Suprapubic skin (tissue), 4 donors: ENCODE data around the gene GAB3. TPM values are rescaled to one million over a fixed set of nuclear protein-coding genes. Genes with fewer than 3 reads are reported as not detected.
A peak's percentile ranks its signal among the peaks of the same experiment; 100 is the strongest.

Experiments
- DNase-seq, 2 donors: peaks; one replicate each; pipeline ENCODE4 v3.0.0-alpha.2; 2019; ENCODE audit warnings: low spot score in 2 of 2
- H3K27ac ChIP-seq: fragments of 200-600 bp; sonication (generic); one replicate; pipeline ENCODE4 v1.5.1; 2019
- H3K27me3 ChIP-seq: fragments of 200-600 bp; sonication (generic); one replicate; pipeline ENCODE4 v1.5.1; 2019
- H3K36me3 ChIP-seq: fragments of 200-600 bp; sonication (generic); one replicate; pipeline ENCODE4 v1.5.1; 2019
- H3K4me1 ChIP-seq: fragments of 200-600 bp; sonication (generic); one replicate; pipeline ENCODE4 v1.5.1; 2019
- H3K4me3 ChIP-seq: fragments of 200-600 bp; sonication (generic); one replicate; pipeline ENCODE4 v1.5.1; 2019; ENCODE audit warnings: mild to moderate bottlenecking
- H3K9me3 ChIP-seq: fragments of 200-600 bp; sonication (generic); one replicate; pipeline ENCODE4 v1.5.1; 2019
- CTCF ChIP-seq, 2 donors: fragments of 200-600 bp in 1 of 2; fragments of 450-650 bp in 1 of 2; sonication (generic) in 1 of 2; IDR thresholded peaks; one replicate each; pipeline ENCODE4 v1.5.1; 2016 to 2019; ENCODE audit warnings: antibody characterized with exemption in 2 of 2, mild to moderate bottlenecking in 1 of 2, moderate library complexity in 1 of 2
- EP300 ChIP-seq: sonication (generic); formaldehyde crosslinking; IDR thresholded peaks from one replicate; pipeline ENCODE4 v1.6.1; 2017; ENCODE audit warnings: antibody characterized with exemption
- POLR2A ChIP-seq, 2 donors: fragments of 450-650 bp; IDR thresholded peaks; one replicate each; pipeline ENCODE4 v1.6.1; 2017; ENCODE audit warnings: antibody characterized with exemption in 2 of 2, mild to moderate bottlenecking in 2 of 2, moderate library complexity in 2 of 2
- POLR2AphosphoS5 ChIP-seq, 3 donors: sonication (generic); formaldehyde crosslinking; IDR thresholded peaks; one replicate each; pipeline ENCODE4 v1.6.1; 2017; ENCODE audit warnings: antibody characterized with exemption in 3 of 3
- WGBS: methylation state at CpG from one replicate; pipeline ENCODE4 v1.1.5; 2018; 5-methylcytosine and 5-hydroxymethylcytosine counted together
- total RNA-seq, 4 donors: library from RNA; depleted of rRNA; stranded (reverse); fragments of >200 nt; gene quantifications; one replicate each; pipeline ENCODE4 v1.1.0, GENCODE V29; 2016

Gene GAB3
- total RNA-seq, 4 donors from 2014 or later, result 0.65 to 2.7 (median 1.6) TPM

- TF ChIP-seq POLR2AphosphoS5 (IDR thresholded peaks at IDR 0.05), result no peak
- no peak for TF ChIP-seq POLR2A (IDR thresholded peaks at IDR 0.05)
- no peak for TF ChIP-seq EP300
- TF ChIP-seq CTCF (IDR thresholded peaks at IDR 0.05), result no peak
- WGBS, result 48% methylated on average over 8 of the region's 8 CpGs
- H3K4me3 ChIP-seq, result no peak overlapping the region
- no peaks in the 10 kb centered on the region for H3K36me3 ChIP-seq
- peaks cover 24% of the 10 kb centered on the region for H3K4me1 ChIP-seq
- no peaks in the 10 kb centered on the region for H3K27me3 ChIP-seq
- DNase-seq, result no peak
- no peaks in the 10 kb centered on the region for H3K9me3 ChIP-seq
- H3K27ac ChIP-seq, result no peak overlapping the region
Observed at GRCh38 chrX:154738011-154738738, 12.7 kb downstream of the GAB3 start.

GRCh38 chrX:154737136-154737535 lies 13.7 kb downstream of the GAB3 start:
- WGBS, result 78% methylated on average over 5 of the region's 5 CpGs
- no peaks in the 10 kb centered on the region for H3K27me3 ChIP-seq
- H3K4me1 ChIP-seq, result peaks cover 24% of the 10 kb centered on the region
- no peak overlapping the region for H3K27ac ChIP-seq
- H3K4me3 ChIP-seq, result no peak overlapping the region
- DNase-seq, result no peak
- H3K36me3 ChIP-seq, result no peaks in the 10 kb centered on the region
- H3K9me3 ChIP-seq, result no peaks in the 10 kb centered on the region
- TF ChIP-seq POLR2A (IDR thresholded peaks at IDR 0.05), result no peak
- TF ChIP-seq CTCF (IDR thresholded peaks at IDR 0.05), result no peak
- no peak for TF ChIP-seq POLR2AphosphoS5 (IDR thresholded peaks at IDR 0.05)
- no peak for TF ChIP-seq EP300

GRCh38 chrX:154735695-154736393 lies 15.0 kb downstream of the GAB3 start:
- Histone ChIP-seq H3K27me3 (no peaks in the 10 kb centered on the region), H3K4me1 (peaks cover 26% of the 10 kb centered on the region), H3K27ac (no peak overlapping the region), H3K4me3 (no peak overlapping the region), H3K9me3 (no peaks in the 10 kb centered on the region), H3K36me3 (no peaks in the 10 kb centered on the region)
- TF ChIP-seq EP300 (no peak), CTCF (IDR thresholded peaks at IDR 0.05) (no peak), POLR2A (IDR thresholded peaks at IDR 0.05) (no peak), POLR2AphosphoS5 (IDR thresholded peaks at IDR 0.05) (no peak)
- DNase-seq, result no peak
- WGBS, result 62% methylated on average over 7 of the region's 7 CpGs

- DNase-seq, result no peak
- Histone ChIP-seq H3K9me3 (no peaks in the 10 kb centered on the region), H3K4me1 (peaks cover 40% of the 10 kb centered on the region), H3K27me3 (no peaks in the 10 kb centered on the region), H3K36me3 (no peaks in the 10 kb centered on the region), H3K27ac (peak overlapping the region; percentile 65), H3K4me3 (no peak overlapping the region)
- TF ChIP-seq POLR2AphosphoS5 (IDR thresholded peaks at IDR 0.05) (no peak), POLR2A (IDR thresholded peaks at IDR 0.05) (no peak)
- WGBS, result 53% methylated on average over 8 of the region's 8 CpGs
Observed at GRCh38 chrX:154734061-154734781, 16.7 kb downstream of the GAB3 start.

- no peak overlapping the region for H3K27ac ChIP-seq
- no peak overlapping the region for H3K4me3 ChIP-seq
- H3K9me3 ChIP-seq, result no peaks in the 10 kb centered on the region
- no peak for DNase-seq
- TF ChIP-seq POLR2AphosphoS5 (IDR thresholded peaks at IDR 0.05), result no peak
- TF ChIP-seq EP300, result no peak
- TF ChIP-seq POLR2A (IDR thresholded peaks at IDR 0.05), result no peak
- TF ChIP-seq CTCF (IDR thresholded peaks at IDR 0.05), result no peak
- peaks cover 39% of the 10 kb centered on the region for H3K4me1 ChIP-seq
- H3K36me3 ChIP-seq, result no peaks in the 10 kb centered on the region
- no peaks in the 10 kb centered on the region for H3K27me3 ChIP-seq
- 77% methylated on average over 2 of the region's 2 CpGs for WGBS
Observed at GRCh38 chrX:154733066-154733425, 17.8 kb downstream of the GAB3 start.
